ENCODE data around the gene CCL28. TPM values are rescaled to one million over a fixed set of nuclear protein-coding genes. Genes with fewer than 3 reads are reported as not detected.

Gene CCL28
- total and polyA plus RNA-seq, 4 donors = 3.5 to 7.7 (median 6.7) TPM

GRCh38 chr5:43422143-43422542 lies 10.0 kb upstream of the CCL28 start:
- Histone ChIP-seq H3K4me1 (ENCODE audit: control insufficient read depth in 5 of 5, insufficient read depth in 5 of 5, low read length in 5 of 5) (peaks cover 0 to 2% (median 0%) of the 10 kb centered on the region in 5 donors), H3K27me3 (ENCODE audit: control insufficient read depth in 3 of 3, insufficient read depth in 3 of 3, low read length in 2 of 3) (peaks cover 0 to 1% (median 0%) of the 10 kb centered on the region in 3 donors), H3K27ac (ENCODE audit: low read depth in 1 of 2, low read length in 1 of 2) (no peak overlapping the region), H3K9ac (ENCODE audit: insufficient read depth in 1 of 2, low read length in 2 of 2) (no peak overlapping the region), H3K36me3 (ENCODE audit: control insufficient read depth in 4 of 4, insufficient read depth in 4 of 4, low read length in 4 of 4) (no peaks in the 10 kb centered on the region), H3K4me3 (no peak overlapping the region), H3K9me3 (ENCODE audit: control insufficient read depth in 4 of 4, insufficient read depth in 3 of 4, low read length in 3 of 4) (no peaks in the 10 kb centered on the region)
- WGBS, 2 donors = 45 to 70% methylated on average over 2 of the region's 2 CpGs
- ATAC-seq (ENCODE audit: insufficient read depth, low FRiP score) (no peak), DNase-seq (peak in 1 of 3 donors; percentile 14)
- TF ChIP-seq, protein P1, sequence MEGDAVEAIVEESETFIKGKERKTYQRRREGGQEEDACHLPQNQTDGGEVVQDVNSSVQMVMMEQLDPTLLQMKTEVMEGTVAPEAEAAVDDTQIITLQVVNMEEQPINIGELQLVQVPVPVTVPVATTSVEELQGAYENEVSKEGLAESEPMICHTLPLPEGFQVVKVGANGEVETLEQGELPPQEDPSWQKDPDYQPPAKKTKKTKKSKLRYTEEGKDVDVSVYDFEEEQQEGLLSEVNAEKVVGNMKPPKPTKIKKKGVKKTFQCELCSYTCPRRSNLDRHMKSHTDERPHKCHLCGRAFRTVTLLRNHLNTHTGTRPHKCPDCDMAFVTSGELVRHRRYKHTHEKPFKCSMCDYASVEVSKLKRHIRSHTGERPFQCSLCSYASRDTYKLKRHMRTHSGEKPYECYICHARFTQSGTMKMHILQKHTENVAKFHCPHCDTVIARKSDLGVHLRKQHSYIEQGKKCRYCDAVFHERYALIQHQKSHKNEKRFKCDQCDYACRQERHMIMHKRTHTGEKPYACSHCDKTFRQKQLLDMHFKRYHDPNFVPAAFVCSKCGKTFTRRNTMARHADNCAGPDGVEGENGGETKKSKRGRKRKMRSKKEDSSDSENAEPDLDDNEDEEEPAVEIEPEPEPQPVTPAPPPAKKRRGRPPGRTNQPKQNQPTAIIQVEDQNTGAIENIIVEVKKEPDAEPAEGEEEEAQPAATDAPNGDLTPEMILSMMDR (IDR thresholded peaks at IDR 0.05; ENCODE audit: control extremely low read depth, extremely low read depth) = no peak

DNA sequence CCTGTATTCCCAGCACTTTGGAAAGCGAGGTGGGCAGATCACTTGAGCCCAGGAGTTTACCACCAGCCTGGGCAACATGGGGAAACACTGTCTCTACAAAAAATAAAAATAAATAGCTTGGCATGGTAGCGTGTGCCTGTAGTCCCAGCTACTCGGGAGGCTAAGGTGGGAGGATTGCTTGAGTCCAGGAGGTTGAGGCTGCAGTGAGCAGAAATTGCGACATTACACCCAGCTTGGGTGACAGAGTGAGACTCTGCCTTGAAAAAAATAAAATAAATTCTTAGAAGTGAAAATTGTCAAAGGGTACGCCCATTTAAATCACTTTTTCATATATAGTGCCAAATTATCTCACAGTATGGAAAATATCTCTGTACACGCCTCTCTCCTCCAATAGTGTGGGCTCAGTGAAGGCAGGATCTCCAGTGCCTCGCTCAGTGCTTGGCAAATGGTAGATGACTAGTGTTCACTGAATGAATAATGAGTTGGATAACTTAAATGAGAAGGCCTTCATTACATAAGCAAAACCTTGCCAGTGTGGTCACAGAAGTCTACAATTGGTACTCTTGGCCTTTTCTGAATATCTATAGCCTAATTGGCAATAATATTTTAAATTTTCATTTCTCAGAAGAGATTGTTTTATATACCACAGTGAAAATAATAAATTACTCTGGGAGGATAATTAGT lies 9.4 kb upstream of the CCL28 start:
- ATAC-seq (ENCODE audit: insufficient read depth, low FRiP score) = no peak
- 91 to 92% methylated on average over 7 of the region's 7 CpGs for WGBS, 2 donors
- H3K27ac ChIP-seq (ENCODE audit: low read depth in 1 of 2, low read length in 1 of 2) = no peak overlapping the region

GRCh38 chr5:43420241-43420640 lies 8.1 kb upstream of the CCL28 start:
- DNase-seq (no peak), ATAC-seq (ENCODE audit: insufficient read depth, low FRiP score) (no peak)
- Histone ChIP-seq H3K4me1 (ENCODE audit: control insufficient read depth in 5 of 5, insufficient read depth in 5 of 5, low read length in 5 of 5) (peaks cover 0 to 2% (median 0%) of the 10 kb centered on the region in 5 donors), H3K36me3 (ENCODE audit: control insufficient read depth in 4 of 4, insufficient read depth in 4 of 4, low read length in 4 of 4) (no peaks in the 10 kb centered on the region), H3K9ac (ENCODE audit: insufficient read depth in 1 of 2, low read length in 2 of 2) (no peak overlapping the region), H3K9me3 (ENCODE audit: control insufficient read depth in 4 of 4, insufficient read depth in 3 of 4, low read length in 3 of 4) (no peaks in the 10 kb centered on the region), H3K4me3 (no peak overlapping the region), H3K27ac (ENCODE audit: low read depth in 1 of 2, low read length in 1 of 2) (no peak overlapping the region), H3K27me3 (ENCODE audit: control insufficient read depth in 3 of 3, insufficient read depth in 3 of 3, low read length in 2 of 3) (no peaks in the 10 kb centered on the region)
- WGBS, 2 donors = 70 to 78% methylated on average over 4 of the region's 4 CpGs
- TF ChIP-seq, protein P1 (IDR thresholded peaks at IDR 0.05; ENCODE audit: control extremely low read depth, extremely low read depth) = no peak

More for the DNA sequence above, 9.4 kb upstream of the CCL28 start:
- Histone ChIP-seq H3K4me3 (no peak overlapping the region), H3K9ac (ENCODE audit: insufficient read depth in 1 of 2, low read length in 2 of 2) (no peak overlapping the region), H3K4me1 (ENCODE audit: control insufficient read depth in 5 of 5, insufficient read depth in 5 of 5, low read length in 5 of 5) (peaks cover 0 to 2% (median 0%) of the 10 kb centered on the region in 5 donors), H3K36me3 (ENCODE audit: control insufficient read depth in 4 of 4, insufficient read depth in 4 of 4, low read length in 4 of 4) (no peaks in the 10 kb centered on the region), H3K27me3 (ENCODE audit: control insufficient read depth in 3 of 3, insufficient read depth in 3 of 3, low read length in 2 of 3) (no peaks in the 10 kb centered on the region), H3K9me3 (ENCODE audit: control insufficient read depth in 4 of 4, insufficient read depth in 3 of 4, low read length in 3 of 4) (no peaks in the 10 kb centered on the region)
- TF ChIP-seq, protein P1 (IDR thresholded peaks at IDR 0.05; ENCODE audit: control extremely low read depth, extremely low read depth) = no peak
- DNase-seq = no peak
